SKM-1 treated with dmso at 0.1 percent for 144 hours (cell line): ENCODE results near the gene DCLK1.

Experiments used
- DNase-seq: peaks from one replicate; lab custom pipeline; 2025; ENCODE audit not compliant: unreplicated experiment; lab: John Stamatoyannopoulos, UW

DCLK1 gene

DNA sequence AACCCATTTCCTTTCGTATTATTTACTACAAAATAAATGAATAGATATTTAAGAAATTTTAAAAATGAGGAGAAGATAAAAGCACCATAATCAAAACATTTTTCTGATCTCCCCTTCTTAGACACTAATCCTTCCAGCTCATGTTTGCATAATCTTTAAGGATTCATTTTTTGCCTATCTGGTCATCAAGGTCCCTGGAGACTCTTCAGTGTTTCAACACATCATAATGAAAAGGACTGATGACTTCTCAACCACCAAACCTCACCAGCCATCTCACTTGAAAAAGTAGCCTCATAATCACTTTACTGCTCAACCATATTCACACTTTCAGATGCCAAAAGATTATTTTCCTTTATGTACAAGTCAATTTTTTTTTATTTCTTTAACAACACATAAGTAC, 80.1 kb downstream of the DCLK1 start:
- no peak for DNase-seq

DNA sequence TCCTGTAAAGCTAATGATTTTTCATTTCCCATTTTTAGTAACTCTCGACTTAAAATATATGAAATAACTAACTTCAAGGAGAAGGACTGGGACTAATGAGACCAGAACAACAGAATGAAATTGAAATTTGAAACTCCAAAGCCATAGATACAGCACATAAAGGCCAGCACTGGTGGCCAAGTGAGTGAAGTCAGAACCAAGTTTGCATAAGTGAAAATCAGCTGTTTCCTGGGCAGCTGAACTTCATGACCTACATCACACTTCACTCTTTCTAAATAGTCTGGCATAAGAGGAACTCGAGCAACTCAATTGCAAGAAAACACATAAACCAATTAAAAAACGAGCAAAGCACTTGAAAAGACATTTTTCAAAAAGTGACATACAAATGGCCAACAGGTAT, 84.5 kb downstream of the DCLK1 start:
- DNase-seq: peak; percentile 19

DNA sequence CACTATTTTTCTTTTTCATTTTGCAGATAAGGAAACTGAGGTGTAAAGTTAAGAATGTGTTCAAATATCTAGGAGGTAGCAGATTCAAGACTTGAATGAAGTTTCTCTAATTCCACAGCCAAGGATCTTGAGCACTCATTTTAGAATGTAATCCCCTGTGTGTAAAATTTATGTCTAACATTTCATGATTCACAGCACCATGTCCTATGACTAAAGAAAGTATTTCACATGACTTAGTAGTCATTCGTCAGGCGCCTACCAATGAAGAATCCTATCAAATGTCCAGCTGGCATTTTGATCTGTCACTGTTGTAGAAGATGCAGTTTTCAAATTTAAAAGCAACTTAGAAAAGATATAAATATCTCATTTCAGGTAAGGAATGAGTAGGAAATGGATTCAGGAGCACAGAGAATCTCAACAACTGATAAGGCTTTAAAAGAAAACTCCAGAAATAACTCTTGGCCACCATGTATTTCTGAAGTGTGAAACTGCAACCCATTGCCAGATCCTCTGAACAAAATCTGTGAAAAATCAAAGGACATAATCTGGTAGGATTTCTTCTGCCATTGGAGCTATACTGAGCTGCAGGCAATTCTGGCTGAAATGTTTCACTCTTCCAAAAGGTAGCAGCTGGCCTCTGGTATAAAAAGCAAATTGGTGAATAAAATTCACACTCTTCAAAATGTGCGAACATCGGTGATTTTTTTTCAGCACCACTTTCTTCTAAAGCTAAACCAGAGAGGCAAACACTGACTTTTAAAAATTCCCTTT, 92.2 kb downstream of the DCLK1 start:
- DNase-seq: no peak

DNA sequence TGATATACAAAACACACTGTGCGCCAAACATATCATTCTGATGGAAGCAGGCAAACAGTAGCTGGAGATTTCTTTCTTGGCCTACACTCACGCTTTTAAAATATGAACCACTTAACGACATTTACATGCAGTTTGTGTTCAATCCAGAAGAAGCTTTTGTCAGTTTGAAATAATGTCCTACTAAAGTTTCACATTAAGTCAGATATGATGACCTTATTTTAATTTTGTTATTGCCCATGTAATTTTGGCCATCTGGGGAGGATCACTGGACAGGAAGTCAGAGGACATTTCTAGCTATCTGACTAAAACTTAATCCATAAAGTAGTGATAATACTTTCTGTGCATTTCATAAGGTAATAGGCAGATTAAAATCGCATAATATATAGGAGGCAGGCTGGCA, 98.1 kb downstream of the DCLK1 start:
- DNase-seq: no peak

DNA sequence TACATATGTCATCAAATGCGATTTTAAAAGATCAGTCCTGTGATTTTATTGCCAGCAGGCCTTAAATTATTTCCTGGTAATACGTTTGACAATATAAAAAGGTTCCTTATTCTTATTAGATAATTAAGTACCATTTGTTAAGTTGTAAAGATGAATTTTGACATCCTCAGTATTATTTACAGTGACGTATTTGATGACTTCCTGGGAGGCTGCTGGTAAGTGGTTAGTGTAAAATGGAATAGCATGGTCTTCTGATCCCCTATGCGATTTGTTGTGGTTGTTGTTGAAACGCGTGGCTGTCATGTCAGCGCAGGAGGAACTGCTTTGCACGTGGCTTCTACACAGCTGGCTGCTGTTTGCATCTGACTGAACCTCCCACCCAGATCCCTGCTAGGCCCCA, 99.7 kb downstream of the DCLK1 start:
- DNase-seq: no peak

DNA sequence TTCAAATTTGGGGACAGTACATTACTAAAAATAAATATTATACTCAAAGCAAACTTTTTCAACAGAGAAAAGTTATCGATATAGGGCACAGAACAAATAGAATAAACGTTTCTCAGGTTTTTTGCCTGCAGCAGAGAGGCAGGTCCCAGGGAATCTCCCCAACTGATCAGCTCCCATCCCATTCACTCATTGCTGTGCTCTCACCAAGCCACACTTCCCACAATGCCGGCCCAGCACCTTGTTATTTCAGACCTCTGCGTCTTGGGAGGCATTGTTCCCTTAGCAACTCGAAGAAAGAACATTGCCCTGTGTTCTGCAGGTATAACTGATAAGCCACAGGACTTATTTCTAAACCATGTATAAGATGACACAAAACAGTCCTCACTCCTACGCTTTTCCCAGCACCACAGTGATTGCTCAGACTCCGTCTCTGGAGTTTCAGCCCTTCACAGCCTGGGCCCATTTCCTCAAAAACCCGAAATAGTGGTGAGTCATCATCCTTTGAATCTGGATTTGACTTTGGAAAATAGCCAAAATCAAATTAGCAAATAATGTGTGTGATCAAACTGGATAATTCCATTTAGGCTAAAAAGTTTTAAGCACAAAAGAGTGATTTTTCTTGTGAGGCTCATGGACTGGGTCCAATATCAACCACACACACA, 100.4 kb downstream of the DCLK1 start:
- DNase-seq: no peak

DNA sequence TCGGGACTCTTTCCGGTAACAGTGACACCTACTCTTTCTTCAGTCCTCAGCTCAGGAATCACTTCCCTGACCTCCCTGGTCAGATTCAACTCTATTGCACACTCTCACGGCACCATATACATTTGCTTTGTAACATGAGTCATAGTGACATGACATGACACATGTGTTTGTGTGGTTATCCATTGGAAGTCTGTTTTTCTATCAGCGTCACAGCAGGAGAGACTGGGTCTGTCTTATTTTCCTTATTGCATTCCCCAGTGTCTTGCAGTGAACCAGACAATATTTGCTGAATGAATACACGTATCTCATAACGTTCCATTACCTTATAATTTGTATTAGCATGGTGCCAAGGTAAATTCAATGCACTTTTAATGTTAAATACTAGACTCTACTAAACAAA, 102.0 kb downstream of the DCLK1 start:
- no peak for DNase-seq

DNA sequence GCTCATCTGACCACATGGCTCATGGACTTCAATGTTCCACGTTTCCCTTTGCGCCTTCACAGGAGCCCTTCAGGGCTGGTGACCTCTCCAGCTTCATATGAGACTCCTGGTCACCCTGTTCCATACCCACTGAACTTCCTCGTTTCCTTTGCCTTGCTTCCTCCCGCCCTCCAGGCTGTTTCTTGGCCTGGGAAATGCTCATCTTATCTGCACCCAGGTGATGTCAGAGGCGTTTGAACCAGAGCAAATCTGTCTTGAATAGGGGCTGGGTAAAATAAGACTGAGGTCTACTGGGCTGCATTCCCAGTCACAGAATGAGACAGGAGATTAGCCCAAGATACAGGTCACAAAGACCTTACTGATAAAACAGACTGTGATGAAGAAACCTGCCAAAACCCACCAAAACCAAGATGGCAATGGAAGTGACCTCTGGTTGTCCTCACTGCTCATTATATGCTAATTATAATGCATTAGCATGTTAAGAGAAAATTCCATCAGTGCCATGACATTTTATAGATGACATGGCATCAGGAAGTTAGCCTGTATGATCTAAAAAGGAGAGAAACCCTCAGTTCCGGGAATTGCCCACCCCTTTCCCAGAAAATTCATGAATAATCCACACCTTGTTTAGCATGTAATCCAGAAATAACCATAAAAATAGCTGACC, 102.7 kb downstream of the DCLK1 start:
- no peak for DNase-seq

DNA sequence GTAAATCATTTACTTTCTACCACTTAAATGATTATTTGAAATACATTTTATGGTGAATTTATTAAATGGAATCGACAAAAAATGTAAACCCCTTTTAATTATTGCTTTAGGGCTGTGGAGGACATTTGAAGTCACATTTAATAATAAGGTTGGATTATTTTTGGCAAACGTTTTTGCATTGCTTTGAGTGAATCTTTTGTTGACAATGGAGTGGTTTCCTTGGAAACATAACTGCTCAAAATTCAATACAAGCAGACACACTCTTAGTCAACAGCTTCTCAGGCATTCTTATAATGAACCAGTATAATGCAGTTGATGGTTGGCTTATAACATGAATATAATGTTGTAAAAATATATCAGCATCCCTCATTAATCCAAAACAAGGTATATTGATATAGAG, 104.7 kb downstream of the DCLK1 start:
- DNase-seq: no peak

DNA sequence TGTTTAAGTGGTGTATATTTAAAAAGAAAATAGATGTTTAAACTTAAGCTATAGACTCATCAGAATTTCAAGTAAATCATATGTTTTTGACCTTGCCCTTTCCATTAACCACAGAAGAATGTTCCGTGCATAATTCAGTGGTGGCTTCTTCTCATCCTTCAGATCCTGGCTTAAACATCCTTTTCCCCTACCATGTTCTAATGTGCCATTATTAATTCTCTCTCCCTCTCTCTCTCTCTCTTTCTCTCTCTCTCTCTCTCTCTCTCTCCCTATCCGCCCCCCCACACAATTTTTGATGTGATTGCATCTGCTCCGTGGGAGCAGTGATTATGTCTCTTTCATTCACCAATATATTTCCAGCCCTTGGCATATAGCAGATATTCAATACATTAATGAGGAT, 116.4 kb downstream of the DCLK1 start:
- no peak for DNase-seq

DNA sequence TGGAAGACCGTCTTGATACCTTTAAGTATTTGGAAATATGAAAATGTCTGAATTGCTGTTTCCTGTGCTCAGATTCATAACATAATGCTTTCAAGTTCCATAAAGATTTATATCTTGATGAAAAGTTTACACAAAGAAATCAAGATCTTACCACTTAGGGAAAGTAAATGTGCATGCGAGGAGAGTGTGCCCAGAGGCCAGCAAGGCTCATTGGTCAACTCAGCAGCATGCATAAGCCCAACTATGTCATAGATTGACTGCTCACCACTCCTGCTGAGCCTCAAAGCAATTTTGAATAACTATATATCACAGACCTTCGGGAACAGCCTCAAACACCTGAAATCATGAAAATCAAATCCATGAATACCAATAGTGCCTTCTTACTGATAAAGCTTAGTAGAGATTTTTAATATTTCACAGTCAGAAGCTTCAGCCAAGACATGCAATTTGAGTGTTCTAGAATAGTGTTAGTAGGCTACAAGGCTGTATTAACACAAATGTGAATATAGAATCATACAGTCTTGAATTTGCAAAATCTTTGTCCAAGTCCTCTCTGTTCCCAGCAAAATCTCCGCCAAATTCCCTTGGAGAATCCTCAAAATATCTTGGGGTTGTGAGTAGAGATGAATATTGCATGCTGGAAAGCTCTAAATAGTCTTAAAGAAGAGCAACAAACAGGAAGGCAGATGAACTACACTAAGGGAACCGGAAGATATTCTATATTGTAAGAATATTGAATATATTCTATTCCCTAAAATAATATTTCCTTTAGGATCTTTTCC, 124.1 kb downstream of the DCLK1 start:
- no peak for DNase-seq

DNA sequence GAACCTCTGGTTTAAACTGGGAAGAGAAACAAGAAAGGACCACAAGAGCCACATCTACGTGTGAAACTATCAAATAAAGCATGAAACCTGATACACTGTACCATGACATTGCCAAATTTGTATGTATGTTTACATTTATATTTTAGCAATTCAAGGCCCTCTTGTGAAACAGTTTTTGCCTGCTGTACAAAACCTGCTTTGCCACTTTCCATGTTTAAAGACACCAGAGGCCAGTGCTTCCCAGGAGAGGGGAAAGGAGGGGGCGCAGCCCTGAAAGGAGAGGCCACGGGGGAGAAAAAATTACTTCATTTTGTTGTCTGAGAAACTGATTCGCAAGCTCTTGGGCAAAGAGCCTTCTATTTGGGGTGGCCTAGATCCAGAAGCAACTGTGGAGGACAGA, 124.8 kb downstream of the DCLK1 start:
- no peak for DNase-seq

DNA sequence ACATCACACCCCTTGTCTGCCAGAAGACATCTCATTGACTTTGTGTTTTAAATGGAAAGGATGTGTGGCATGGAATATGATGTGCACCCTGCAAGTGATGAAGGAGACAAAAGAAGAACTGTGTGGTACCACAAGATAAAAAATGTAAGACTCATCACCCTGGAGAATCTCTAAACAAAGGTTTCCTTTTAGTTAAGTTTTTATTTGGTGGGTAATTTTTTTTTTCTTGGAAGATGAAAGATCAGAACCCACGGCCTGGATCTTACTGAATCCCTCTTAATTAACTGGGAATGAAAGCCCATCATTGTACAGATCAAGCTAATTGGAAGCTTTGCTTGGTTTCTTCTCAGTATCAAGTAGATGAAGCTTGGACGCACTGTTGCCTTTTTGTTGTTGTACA, 129.6 kb downstream of the DCLK1 start:
- DNase-seq: no peak

DNA sequence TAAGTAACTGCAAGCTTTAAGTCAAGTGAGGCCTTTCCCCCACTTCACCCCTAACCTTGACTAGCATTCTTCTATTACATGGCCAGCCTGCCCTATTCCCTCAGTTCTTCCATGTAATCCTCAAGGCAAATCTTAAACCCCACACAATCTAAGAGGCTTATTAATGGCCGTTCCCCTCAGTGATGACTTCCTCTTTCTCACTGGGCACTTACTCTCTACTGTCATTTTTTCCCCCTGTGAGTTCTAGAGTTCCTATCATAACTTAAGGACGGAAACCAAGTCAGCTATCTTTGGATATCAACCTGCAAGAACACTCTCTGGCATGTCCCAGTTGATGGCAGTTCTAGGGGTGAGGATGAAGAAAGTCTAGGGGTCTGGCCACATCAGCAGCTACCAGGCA, 131.2 kb downstream of the DCLK1 start:
- DNase-seq: no peak

DNA sequence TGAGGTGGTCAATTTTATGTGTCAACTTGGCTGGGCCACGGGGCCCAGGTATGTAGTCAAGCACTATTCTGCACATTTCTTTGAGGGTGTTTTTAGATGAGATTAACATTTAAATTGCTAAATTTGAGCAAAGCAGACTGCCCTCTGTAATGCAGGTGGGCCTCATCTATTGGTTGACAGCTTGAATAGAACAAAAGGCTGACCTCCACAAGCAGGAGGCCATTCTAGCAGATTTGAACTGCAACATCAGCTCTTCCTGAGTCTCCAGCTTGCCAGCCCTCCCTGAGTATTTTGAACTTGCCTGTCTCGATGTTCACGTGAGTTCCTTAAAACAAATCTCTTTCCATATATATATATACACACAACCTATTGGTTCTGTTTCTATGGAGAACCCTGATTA, 134.8 kb downstream of the DCLK1 start:
- no peak for DNase-seq

DNA sequence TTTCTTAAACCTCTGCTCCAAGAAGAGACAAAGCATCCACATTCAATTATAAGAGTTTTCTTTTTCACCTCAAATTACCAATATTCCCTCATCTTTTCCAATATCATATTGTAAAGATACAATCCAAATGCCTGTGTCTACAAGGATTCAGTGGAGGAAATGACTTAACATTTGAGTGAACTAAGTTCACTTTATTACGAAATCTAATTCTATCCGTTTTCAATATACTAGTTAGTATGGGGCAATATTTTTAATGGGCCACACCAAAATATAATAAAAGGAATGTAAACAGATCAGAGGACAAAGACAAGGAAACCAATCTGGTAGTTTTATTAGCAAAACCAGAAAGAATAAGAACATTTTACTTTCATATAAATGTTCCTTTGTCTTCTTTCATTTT, 136.0 kb downstream of the DCLK1 start:
- no peak for DNase-seq

DNA sequence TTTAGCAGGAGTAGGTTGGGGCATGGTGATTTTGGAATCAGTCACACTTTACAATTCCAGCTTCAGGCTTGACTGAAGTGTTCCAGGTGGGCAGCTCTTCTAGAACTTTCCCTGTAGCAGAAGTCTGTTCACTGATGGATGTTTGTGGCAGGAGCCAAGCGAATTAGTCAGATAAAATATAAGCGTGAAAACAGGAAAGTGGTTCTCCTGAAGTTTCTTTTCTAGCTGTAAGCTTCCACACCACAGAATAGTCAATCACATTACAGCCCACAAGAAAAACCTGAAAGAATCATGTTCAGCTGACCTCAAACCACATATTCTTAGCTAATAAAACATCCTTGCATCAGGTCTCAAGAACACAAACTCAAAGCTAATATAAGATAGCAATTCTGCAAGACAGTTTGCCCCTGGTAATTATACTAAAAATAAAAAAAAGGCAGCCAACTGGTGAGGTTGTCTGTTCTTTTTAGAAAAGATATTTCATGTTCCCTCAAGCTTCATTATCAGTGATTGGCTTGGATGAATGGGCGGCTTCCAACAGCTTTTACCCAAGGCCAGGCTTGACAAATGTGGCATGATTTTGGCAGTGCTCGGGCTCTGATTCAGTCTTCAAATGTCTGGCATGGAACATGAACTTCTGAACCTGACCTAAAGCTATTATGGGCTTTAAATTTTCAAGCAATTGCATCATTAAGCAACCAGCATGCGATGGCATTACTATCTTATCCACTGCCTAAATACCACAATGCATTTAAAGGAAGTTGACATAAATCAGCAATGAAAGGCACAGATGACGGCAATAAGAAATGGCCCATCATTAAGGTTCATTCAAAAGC, 136.8 kb downstream of the DCLK1 start:
- peak; percentile 34 for DNase-seq

DNA sequence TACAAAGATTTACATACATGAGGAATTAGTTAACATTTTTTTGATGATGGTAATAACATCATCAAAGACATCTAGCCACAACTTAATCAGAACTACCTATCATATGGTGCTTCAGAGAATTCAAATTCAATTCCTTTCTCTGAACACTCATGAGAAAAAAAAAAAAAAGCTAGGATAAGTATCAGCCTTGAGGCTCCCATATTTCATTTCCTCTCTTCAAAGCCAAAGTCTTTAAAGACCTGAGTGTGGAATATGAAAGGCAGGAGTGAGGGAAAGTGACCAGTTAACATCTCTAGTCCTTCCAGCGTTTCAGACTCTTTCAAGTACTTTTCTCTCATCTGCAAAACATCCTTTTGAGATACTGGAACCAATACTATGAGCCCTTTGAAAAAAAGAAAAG, 137.5 kb downstream of the DCLK1 start:
- no peak for DNase-seq

DNA sequence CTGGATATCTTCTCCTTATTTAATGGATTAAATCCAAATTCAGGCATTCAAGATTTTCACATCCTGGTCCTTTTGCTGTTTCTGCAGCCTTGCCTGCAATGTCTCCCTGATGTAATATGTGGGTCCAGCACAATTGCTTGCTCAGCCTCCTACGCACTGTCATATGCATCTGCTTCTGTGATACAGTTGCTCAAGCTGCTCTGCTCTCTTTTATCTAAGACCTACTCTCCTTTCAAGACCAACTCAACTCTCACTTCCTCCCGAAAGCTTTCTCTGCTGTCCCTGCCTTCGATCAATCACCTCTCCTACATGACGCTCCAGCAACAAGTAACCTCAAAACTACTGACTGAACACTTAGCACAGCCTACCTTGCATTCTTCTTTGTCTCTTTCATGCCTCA, 138.2 kb downstream of the DCLK1 start:
- DNase-seq: no peak

DNA sequence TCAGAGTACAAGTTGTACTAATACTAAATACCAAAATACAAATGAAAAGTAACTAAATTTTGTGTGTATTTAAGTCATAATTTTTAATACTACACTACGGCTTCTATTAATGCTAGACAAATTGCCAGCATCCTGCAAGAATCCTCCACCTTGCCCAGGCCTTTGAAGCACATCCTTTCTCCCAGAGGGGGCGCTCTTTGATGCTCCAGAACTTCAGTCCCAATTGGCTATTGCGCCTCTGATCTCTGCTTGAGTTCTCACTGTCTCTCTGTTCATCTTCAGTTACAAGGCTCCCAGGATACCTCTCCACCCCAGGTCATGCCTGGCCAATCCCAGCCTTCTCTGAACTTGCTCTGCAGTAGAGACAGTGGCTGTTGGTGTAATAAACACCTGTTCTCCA, 141.0 kb downstream of the DCLK1 start:
- DNase-seq: no peak

DNA sequence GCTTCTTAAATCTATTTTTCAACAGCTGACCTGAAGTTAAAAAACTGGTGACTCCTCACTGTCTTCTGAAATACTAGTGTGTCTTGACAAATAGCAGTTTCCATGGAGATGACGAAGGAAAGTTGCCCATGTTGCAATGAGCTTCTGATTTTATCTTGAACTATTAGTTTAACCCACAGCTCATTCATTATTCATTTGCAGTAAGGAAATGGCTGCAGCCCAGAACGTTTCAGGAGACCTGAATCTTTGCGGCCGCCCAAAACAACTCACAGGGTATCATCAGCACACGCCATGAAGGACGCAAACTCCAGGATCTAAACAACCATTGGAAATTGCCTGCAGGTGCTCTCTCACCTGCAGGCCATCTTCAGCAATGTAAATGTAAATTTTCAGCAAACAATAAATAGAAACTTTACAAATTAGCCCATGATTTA, 142.5 kb downstream of the DCLK1 start:
- no peak for DNase-seq
